Endothelial cell of umbilical vein (primary cell): ENCODE results near the gene SP1.

Experiments
- EZH2 ChIP-seq: IDR thresholded peaks from 2 replicates; pipeline ENCODE4 v1.6.1; 2012; ENCODE audit warnings: borderline replicate concordance, low read depth, mild to moderate bottlenecking, moderate library complexity, low read length, inconsistent platforms; ENCODE audit not compliant: severe bottlenecking
- GATA2 ChIP-seq: IDR thresholded peaks from 2 replicates; pipeline ENCODE4 v1.7.0; 2011; ENCODE audit warnings: low read depth, mild to moderate bottlenecking, moderate library complexity, mixed read lengths, low read length; ENCODE audit not compliant: insufficient read length, insufficient read depth
- MYC ChIP-seq: IDR thresholded peaks from one replicate; pipeline ENCODE4 v1.6.1; 2011; ENCODE audit warnings: mild to moderate bottlenecking, low read depth, low read length
- POLR2A ChIP-seq: IDR thresholded peaks from 2 replicates; pipeline ENCODE4 v1.6.1; 2012; ENCODE audit warnings: low read depth, mild to moderate bottlenecking, control low read depth, low read length
- POLR2AphosphoS5 ChIP-seq: IDR thresholded peaks from 2 replicates; pipeline ENCODE4 v1.6.1; 2012; ENCODE audit warnings: low read depth, mild to moderate bottlenecking, control low read depth, low read length, moderate library complexity; ENCODE audit not compliant: insufficient read depth
- TF ChIP-seq, protein P1 (sequence below), 2 donors: IDR thresholded peaks; 1 replicate in 1 of 2; 2 replicates in 1 of 2; pipeline ENCODE4 v1.5.1; 2011; ENCODE audit warnings: low read length in 2 of 2, mild to moderate bottlenecking in 2 of 2, moderate library complexity in 2 of 2, control low read depth in 1 of 2, inconsistent platforms in 1 of 2, low read depth in 1 of 2; ENCODE audit not compliant: insufficient read depth in 1 of 2; ENCODE audit errors: extremely low read depth in 1 of 2

DNA sequence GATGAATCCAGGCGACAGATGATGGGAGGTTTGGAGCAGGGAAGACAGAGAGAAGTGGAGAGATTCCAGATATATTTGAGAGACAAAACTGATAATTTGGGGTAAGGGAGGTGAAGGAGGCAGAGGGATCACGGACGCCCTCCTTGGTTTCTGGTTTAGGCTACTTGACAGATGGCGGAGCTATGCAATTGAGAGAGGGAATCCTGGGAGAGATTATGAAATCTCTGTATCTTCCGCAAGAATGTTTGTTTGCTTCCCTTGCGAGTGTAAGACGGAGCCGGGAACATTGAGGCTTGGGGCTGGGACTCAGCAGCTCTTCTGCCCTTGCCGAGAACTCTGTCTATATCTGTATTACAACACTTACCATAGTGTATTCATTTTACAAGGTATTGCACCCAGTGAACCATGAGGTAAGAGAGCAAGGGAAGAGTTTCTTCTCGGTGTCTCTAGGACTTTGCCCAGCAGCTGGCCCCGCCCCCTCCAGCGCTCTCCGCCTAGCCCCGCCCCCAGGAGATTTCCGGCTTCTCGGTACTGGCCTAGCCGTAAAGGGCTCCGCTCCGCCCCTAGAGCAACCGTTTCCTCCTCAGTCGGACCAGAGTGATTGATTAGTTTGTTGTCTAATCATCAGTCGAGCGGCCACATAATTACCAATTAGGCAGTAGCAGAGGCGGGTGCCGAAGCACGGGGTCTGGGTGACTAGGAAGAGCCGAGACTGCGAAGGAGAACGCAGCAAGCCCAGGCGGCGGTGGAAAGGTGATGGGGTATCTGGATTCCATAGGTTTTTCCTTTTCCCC, 61.3 kb downstream of the SP1 start, which contains the start of gene PRR13:
- TF ChIP-seq, protein P1, sequence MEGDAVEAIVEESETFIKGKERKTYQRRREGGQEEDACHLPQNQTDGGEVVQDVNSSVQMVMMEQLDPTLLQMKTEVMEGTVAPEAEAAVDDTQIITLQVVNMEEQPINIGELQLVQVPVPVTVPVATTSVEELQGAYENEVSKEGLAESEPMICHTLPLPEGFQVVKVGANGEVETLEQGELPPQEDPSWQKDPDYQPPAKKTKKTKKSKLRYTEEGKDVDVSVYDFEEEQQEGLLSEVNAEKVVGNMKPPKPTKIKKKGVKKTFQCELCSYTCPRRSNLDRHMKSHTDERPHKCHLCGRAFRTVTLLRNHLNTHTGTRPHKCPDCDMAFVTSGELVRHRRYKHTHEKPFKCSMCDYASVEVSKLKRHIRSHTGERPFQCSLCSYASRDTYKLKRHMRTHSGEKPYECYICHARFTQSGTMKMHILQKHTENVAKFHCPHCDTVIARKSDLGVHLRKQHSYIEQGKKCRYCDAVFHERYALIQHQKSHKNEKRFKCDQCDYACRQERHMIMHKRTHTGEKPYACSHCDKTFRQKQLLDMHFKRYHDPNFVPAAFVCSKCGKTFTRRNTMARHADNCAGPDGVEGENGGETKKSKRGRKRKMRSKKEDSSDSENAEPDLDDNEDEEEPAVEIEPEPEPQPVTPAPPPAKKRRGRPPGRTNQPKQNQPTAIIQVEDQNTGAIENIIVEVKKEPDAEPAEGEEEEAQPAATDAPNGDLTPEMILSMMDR (IDR thresholded peaks at IDR 0.05; ENCODE audit: extremely low read depth in 1 of 2, insufficient read depth in 1 of 2, low read depth in 1 of 2, low read length in 2 of 2), result no peak
- TF ChIP-seq POLR2AphosphoS5 (peak; percentile 79), POLR2A (peak; percentile 94), GATA2 (no peak), EZH2 (no peak), MYC (no peak)
